ENCODE measurements around the gene MTA1.

MTA1 gene

GRCh38 chr14:105444859-105445258, 25.2 kb downstream of the MTA1 start:
- Histone ChIP-seq H3K9me3 (ENCODE audit: control insufficient read depth in 2 of 2, low read length in 2 of 2) (no peaks in the 10 kb centered on the region), H3K9ac (ENCODE audit: low read depth in 1 of 2, low read length in 2 of 2) (no peak overlapping the region), H3K36me3 (ENCODE audit: control insufficient read depth in 2 of 2, insufficient read depth in 2 of 2, low read length in 2 of 2) (peaks cover 4 to 10% of the 10 kb centered on the region in 2 donors), H3K27ac (ENCODE audit: low read depth in 2 of 2, low read length in 2 of 2) (no peak overlapping the region), H3K4me1 (ENCODE audit: control insufficient read depth in 2 of 2, insufficient read depth in 2 of 2, low read length in 2 of 2) (no peaks in the 10 kb centered on the region), H3K4me3 (ENCODE audit: low read length in 2 of 2) (no peak overlapping the region), H3K27me3 (ENCODE audit: control insufficient read depth in 2 of 2, insufficient read depth in 2 of 2, low read length in 2 of 2) (no peaks in the 10 kb centered on the region)

- peaks cover 8 to 10% of the 10 kb centered on the region in 2 donors for H3K36me3 ChIP-seq (ENCODE audit: control insufficient read depth in 2 of 2, insufficient read depth in 2 of 2, low read length in 2 of 2)
- H3K4me3 ChIP-seq (ENCODE audit: low read length in 2 of 2) = no peak overlapping the region
- H3K4me1 ChIP-seq (ENCODE audit: control insufficient read depth in 2 of 2, insufficient read depth in 2 of 2, low read length in 2 of 2) = no peaks in the 10 kb centered on the region
- no peaks in the 10 kb centered on the region for H3K27me3 ChIP-seq (ENCODE audit: control insufficient read depth in 2 of 2, insufficient read depth in 2 of 2, low read length in 2 of 2)
- H3K9me3 ChIP-seq (ENCODE audit: control insufficient read depth in 2 of 2, low read length in 2 of 2) = no peaks in the 10 kb centered on the region
- H3K27ac ChIP-seq (ENCODE audit: low read depth in 2 of 2, low read length in 2 of 2) = no peak overlapping the region
- no peak overlapping the region for H3K9ac ChIP-seq (ENCODE audit: low read depth in 1 of 2, low read length in 2 of 2)
Measured at GRCh38 chr14:105445290-105445689, 25.7 kb downstream of the MTA1 start.

- Histone ChIP-seq H3K27ac (ENCODE audit: low read depth in 2 of 2, low read length in 2 of 2) (no peak overlapping the region), H3K27me3 (ENCODE audit: control insufficient read depth in 2 of 2, insufficient read depth in 2 of 2, low read length in 2 of 2) (no peaks in the 10 kb centered on the region), H3K4me1 (ENCODE audit: control insufficient read depth in 2 of 2, insufficient read depth in 2 of 2, low read length in 2 of 2) (no peaks in the 10 kb centered on the region), H3K4me3 (ENCODE audit: low read length in 2 of 2) (no peak overlapping the region), H3K9me3 (ENCODE audit: control insufficient read depth in 2 of 2, low read length in 2 of 2) (no peaks in the 10 kb centered on the region), H3K9ac (ENCODE audit: low read depth in 1 of 2, low read length in 2 of 2) (no peak overlapping the region), H3K36me3 (ENCODE audit: control insufficient read depth in 2 of 2, insufficient read depth in 2 of 2, low read length in 2 of 2) (peaks cover 13 to 14% of the 10 kb centered on the region in 2 donors)
Measured at GRCh38 chr14:105445901-105446845, 26.5 kb downstream of the MTA1 start.

- Histone ChIP-seq H3K27me3 (ENCODE audit: control insufficient read depth in 2 of 2, insufficient read depth in 2 of 2, low read length in 2 of 2) (no peaks in the 10 kb centered on the region), H3K9me3 (ENCODE audit: control insufficient read depth in 2 of 2, low read length in 2 of 2) (no peaks in the 10 kb centered on the region), H3K36me3 (ENCODE audit: control insufficient read depth in 2 of 2, insufficient read depth in 2 of 2, low read length in 2 of 2) (peaks cover 14 to 17% of the 10 kb centered on the region in 2 donors), H3K27ac (ENCODE audit: low read depth in 2 of 2, low read length in 2 of 2) (no peak overlapping the region), H3K4me3 (ENCODE audit: low read length in 2 of 2) (no peak overlapping the region), H3K9ac (ENCODE audit: low read depth in 1 of 2, low read length in 2 of 2) (no peak overlapping the region), H3K4me1 (ENCODE audit: control insufficient read depth in 2 of 2, insufficient read depth in 2 of 2, low read length in 2 of 2) (no peaks in the 10 kb centered on the region)
Measured at GRCh38 chr14:105446971-105447370, 27.3 kb downstream of the MTA1 start.

GRCh38 chr14:105447651-105448640, 28.3 kb downstream of the MTA1 start:
- H3K4me1 ChIP-seq (ENCODE audit: control insufficient read depth in 2 of 2, insufficient read depth in 2 of 2, low read length in 2 of 2) = no peaks in the 10 kb centered on the region
- no peak overlapping the region for H3K4me3 ChIP-seq (ENCODE audit: low read length in 2 of 2)
- no peak overlapping the region for H3K27ac ChIP-seq (ENCODE audit: low read depth in 2 of 2, low read length in 2 of 2)
- no peaks in the 10 kb centered on the region for H3K9me3 ChIP-seq (ENCODE audit: control insufficient read depth in 2 of 2, low read length in 2 of 2)
- no peaks in the 10 kb centered on the region for H3K27me3 ChIP-seq (ENCODE audit: control insufficient read depth in 2 of 2, insufficient read depth in 2 of 2, low read length in 2 of 2)
- no peak overlapping the region for H3K9ac ChIP-seq (ENCODE audit: low read depth in 1 of 2, low read length in 2 of 2)
- peaks cover 9 to 22% of the 10 kb centered on the region in 2 donors for H3K36me3 ChIP-seq (ENCODE audit: control insufficient read depth in 2 of 2, insufficient read depth in 2 of 2, low read length in 2 of 2)

GRCh38 chr14:105448706-105449111, 29.1 kb downstream of the MTA1 start:
- H3K4me3 ChIP-seq (ENCODE audit: low read length in 2 of 2) = no peak overlapping the region
- H3K27ac ChIP-seq (ENCODE audit: low read depth in 2 of 2, low read length in 2 of 2) = no peak overlapping the region
- H3K9ac ChIP-seq (ENCODE audit: low read depth in 1 of 2, low read length in 2 of 2) = no peak overlapping the region
- H3K4me1 ChIP-seq (ENCODE audit: control insufficient read depth in 2 of 2, insufficient read depth in 2 of 2, low read length in 2 of 2) = no peaks in the 10 kb centered on the region
- no peaks in the 10 kb centered on the region for H3K9me3 ChIP-seq (ENCODE audit: control insufficient read depth in 2 of 2, low read length in 2 of 2)
- peaks cover 9 to 23% of the 10 kb centered on the region in 2 donors for H3K36me3 ChIP-seq (ENCODE audit: control insufficient read depth in 2 of 2, insufficient read depth in 2 of 2, low read length in 2 of 2)
- H3K27me3 ChIP-seq (ENCODE audit: control insufficient read depth in 2 of 2, insufficient read depth in 2 of 2, low read length in 2 of 2) = no peaks in the 10 kb centered on the region

GRCh38 chr14:105449276-105450122, 29.9 kb downstream of the MTA1 start:
- H3K4me1 ChIP-seq (ENCODE audit: control insufficient read depth in 2 of 2, insufficient read depth in 2 of 2, low read length in 2 of 2) = no peaks in the 10 kb centered on the region
- no peak overlapping the region for H3K4me3 ChIP-seq (ENCODE audit: low read length in 2 of 2)
- H3K36me3 ChIP-seq (ENCODE audit: control insufficient read depth in 2 of 2, insufficient read depth in 2 of 2, low read length in 2 of 2) = peaks cover 12 to 23% of the 10 kb centered on the region in 2 donors
- no peak overlapping the region for H3K9ac ChIP-seq (ENCODE audit: low read depth in 1 of 2, low read length in 2 of 2)
- no peaks in the 10 kb centered on the region for H3K9me3 ChIP-seq (ENCODE audit: control insufficient read depth in 2 of 2, low read length in 2 of 2)
- no peak overlapping the region for H3K27ac ChIP-seq (ENCODE audit: low read depth in 2 of 2, low read length in 2 of 2)
- H3K27me3 ChIP-seq (ENCODE audit: control insufficient read depth in 2 of 2, insufficient read depth in 2 of 2, low read length in 2 of 2) = no peaks in the 10 kb centered on the region

- Histone ChIP-seq H3K36me3 (ENCODE audit: control insufficient read depth in 2 of 2, insufficient read depth in 2 of 2, low read length in 2 of 2) (peaks cover 13 to 23% of the 10 kb centered on the region in 2 donors), H3K27ac (ENCODE audit: low read depth in 2 of 2, low read length in 2 of 2) (no peak overlapping the region), H3K27me3 (ENCODE audit: control insufficient read depth in 2 of 2, insufficient read depth in 2 of 2, low read length in 2 of 2) (no peaks in the 10 kb centered on the region), H3K9ac (ENCODE audit: low read depth in 1 of 2, low read length in 2 of 2) (no peak overlapping the region), H3K9me3 (ENCODE audit: control insufficient read depth in 2 of 2, low read length in 2 of 2) (no peaks in the 10 kb centered on the region), H3K4me1 (ENCODE audit: control insufficient read depth in 2 of 2, insufficient read depth in 2 of 2, low read length in 2 of 2) (no peaks in the 10 kb centered on the region), H3K4me3 (ENCODE audit: low read length in 2 of 2) (no peak overlapping the region)
Measured at GRCh38 chr14:105450123-105450505, 30.5 kb downstream of the MTA1 start.

GRCh38 chr14:105450864-105451720, 31.5 kb downstream of the MTA1 start:
- Histone ChIP-seq H3K9me3 (ENCODE audit: control insufficient read depth in 2 of 2, low read length in 2 of 2) (no peaks in the 10 kb centered on the region), H3K36me3 (ENCODE audit: control insufficient read depth in 2 of 2, insufficient read depth in 2 of 2, low read length in 2 of 2) (peaks cover 17 to 27% of the 10 kb centered on the region in 2 donors), H3K9ac (ENCODE audit: low read depth in 1 of 2, low read length in 2 of 2) (no peak overlapping the region), H3K4me1 (ENCODE audit: control insufficient read depth in 2 of 2, insufficient read depth in 2 of 2, low read length in 2 of 2) (no peaks in the 10 kb centered on the region), H3K27ac (ENCODE audit: low read depth in 2 of 2, low read length in 2 of 2) (no peak overlapping the region), H3K4me3 (ENCODE audit: low read length in 2 of 2) (no peak overlapping the region), H3K27me3 (ENCODE audit: control insufficient read depth in 2 of 2, insufficient read depth in 2 of 2, low read length in 2 of 2) (no peaks in the 10 kb centered on the region)

All from mucosa of rectum (tissue), 2 donors.